Left renal pelvis (tissue), 4 donors: ENCODE data around the gene DNAJA4. TPM values are rescaled to one million over a fixed set of nuclear protein-coding genes. Genes with fewer than 3 reads are reported as not detected.

Experiments
- DNase-seq, 4 donors: peaks; one replicate each; pipeline ENCODE4 v3.0.0-alpha.2; 2013; ENCODE audit warnings: low read depth in 4 of 4, low spot score in 3 of 4
- polyA plus RNA-seq, 4 donors: library from polyadenylated mRNA; unstranded; fragments of 120-200 nt; gene quantifications; one replicate each; pipeline ENCODE4 v1.2.1, GENCODE V29; 2013; ENCODE audit not compliant: insufficient read length in 4 of 4

The DNAJA4 gene
- polyA plus RNA-seq, 4 donors, result 21.2 to 28.4 (median 25.4) TPM

GRCh38 chr15:78276064-78276943, 11.9 kb downstream of the DNAJA4 start:
- no peak for DNase-seq

- DNase-seq, result no peak
Observed at GRCh38 chr15:78280319-78281072, 16.1 kb downstream of the DNAJA4 start.

GRCh38 chr15:78282324-78282723, 18.0 kb downstream of the DNAJA4 start:
- DNase-seq, result no peak

- DNase-seq, result no peak
Observed at GRCh38 chr15:78284758-78285157, 20.4 kb downstream of the DNAJA4 start.

GRCh38 chr15:78290222-78290621, 25.9 kb downstream of the DNAJA4 start:
- DNase-seq, result no peak

GRCh38 chr15:78291052-78291451, 26.7 kb downstream of the DNAJA4 start:
- no peak for DNase-seq

- no peak for DNase-seq
Observed at GRCh38 chr15:78291698-78292097, 27.3 kb downstream of the DNAJA4 start.

GRCh38 chr15:78292219-78292618, 27.9 kb downstream of the DNAJA4 start:
- DNase-seq, result no peak

GRCh38 chr15:78299101-78299930, 35.0 kb downstream of the DNAJA4 start, which contains the start of gene SKIC8:
SKIC8 (minus strand) TSS chr15:78299609; CDS start chr15:78295686, 3,923 bp downstream.
- peak; percentile 78 to 87 (median 82) for DNase-seq

- DNase-seq, result no peak
Observed at GRCh38 chr15:78301326-78301725, 37.0 kb downstream of the DNAJA4 start.

- no peak for DNase-seq
Observed at GRCh38 chr15:78301828-78302227, 37.5 kb downstream of the DNAJA4 start.

GRCh38 chr15:78302579-78303312, 38.4 kb downstream of the DNAJA4 start:
- no peak for DNase-seq

- DNase-seq, result no peak
Observed at GRCh38 chr15:78304216-78305066, 40.1 kb downstream of the DNAJA4 start.

- DNase-seq, result no peak
Observed at GRCh38 chr15:78306176-78306774, 41.9 kb downstream of the DNAJA4 start.

GRCh38 chr15:78307976-78308375, 43.6 kb downstream of the DNAJA4 start:
- DNase-seq, result no peak

GRCh38 chr15:78308422-78309032, 44.2 kb downstream of the DNAJA4 start:
- DNase-seq, result no peak

GRCh38 chr15:78311292-78311691, 46.9 kb downstream of the DNAJA4 start:
- DNase-seq, result no peak

- DNase-seq, result no peak
Observed at GRCh38 chr15:78312536-78312935, 48.2 kb downstream of the DNAJA4 start.
